HG02840 (cell line): ENCODE data around the gene METTL17.
"Not testable (repeated sequence)": the region's sequence is repeated elsewhere in the genome, so short reads cannot be mapped to it uniquely, and the experiment has no call there.

Experiments
- ATAC-seq: cut with Tn5 transposase; IDR thresholded peaks from one replicate; pipeline ENCODE4 v1.9.1; 2021; ENCODE audit warnings: mild to moderate bottlenecking, moderate library complexity, moderate number of reproducible peaks; ENCODE audit not compliant: unreplicated experiment, low FRiP score

The METTL17 gene

GRCh38 chr14:20989787-20990600 is at the start of gene METTL17:
Gene METTL17, plus strand, starts transcription at chr14:20989980. Its CDS starts 23 bp downstream, at chr14:20990003.
- ATAC-seq = peak; percentile 93

- ATAC-seq = not testable (repeated sequence)
Measured at GRCh38 chr14:20945146-20945545, 44.6 kb upstream of the METTL17 start.

GRCh38 chr14:20946707-20947106 is 43.1 kb upstream of the METTL17 start:
- not testable (repeated sequence) for ATAC-seq

GRCh38 chr14:20954736-20955537 is 34.8 kb upstream of the METTL17 start, which contains the start of gene RNASE2:
Gene RNASE2, plus strand, starts transcription at chr14:20955487. Its CDS starts 285 bp downstream, at chr14:20955772.
- not testable (repeated sequence) for ATAC-seq

GRCh38 chr14:20955538-20955873 is 34.3 kb upstream of the METTL17 start:
- ATAC-seq = not testable (repeated sequence)

GRCh38 chr14:20956376-20956976 is 33.3 kb upstream of the METTL17 start:
- ATAC-seq = no peak

GRCh38 chr14:20958946-20959345 is 30.8 kb upstream of the METTL17 start:
- ATAC-seq = not testable (repeated sequence)

- ATAC-seq = no peak
Measured at GRCh38 chr14:20969336-20969735, 20.4 kb upstream of the METTL17 start.

GRCh38 chr14:20970647-20970982 is 19.2 kb upstream of the METTL17 start:
- no peak for ATAC-seq

GRCh38 chr14:20970983-20971704 is 18.6 kb upstream of the METTL17 start:
- ATAC-seq = peak; percentile 85

- no peak for ATAC-seq
Measured at GRCh38 chr14:20971705-20972021, 18.1 kb upstream of the METTL17 start.

GRCh38 chr14:20973501-20973900 is 16.3 kb upstream of the METTL17 start:
- ATAC-seq = no peak

GRCh38 chr14:20976291-20976690 is 13.5 kb upstream of the METTL17 start:
- ATAC-seq = no peak

- no peak for ATAC-seq
Measured at GRCh38 chr14:20978687-20979086, 11.1 kb upstream of the METTL17 start.

- no peak for ATAC-seq
Measured at GRCh38 chr14:20980906-20981305, 8.9 kb upstream of the METTL17 start.

- no peak for ATAC-seq
Measured at GRCh38 chr14:20982646-20983369, 7.0 kb upstream of the METTL17 start.

- ATAC-seq = not testable (repeated sequence)
Measured at GRCh38 chr14:20985650-20986049, 4.1 kb upstream of the METTL17 start.

GRCh38 chr14:20986811-20987210 is 3.0 kb upstream of the METTL17 start:
- no peak for ATAC-seq

GRCh38 chr14:20988717-20989470 is 886 bp upstream of the METTL17 start:
- ATAC-seq = no peak
